Measurements from ENCODE around the gene MAP3K9. TPM values are rescaled to one million over a fixed set of nuclear protein-coding genes. Genes with fewer than 3 reads are reported as not detected.

The MAP3K9 gene
- total RNA-seq, 2 experiments from 2014 or later, result 5.6 to 6.9 TPM

DNA sequence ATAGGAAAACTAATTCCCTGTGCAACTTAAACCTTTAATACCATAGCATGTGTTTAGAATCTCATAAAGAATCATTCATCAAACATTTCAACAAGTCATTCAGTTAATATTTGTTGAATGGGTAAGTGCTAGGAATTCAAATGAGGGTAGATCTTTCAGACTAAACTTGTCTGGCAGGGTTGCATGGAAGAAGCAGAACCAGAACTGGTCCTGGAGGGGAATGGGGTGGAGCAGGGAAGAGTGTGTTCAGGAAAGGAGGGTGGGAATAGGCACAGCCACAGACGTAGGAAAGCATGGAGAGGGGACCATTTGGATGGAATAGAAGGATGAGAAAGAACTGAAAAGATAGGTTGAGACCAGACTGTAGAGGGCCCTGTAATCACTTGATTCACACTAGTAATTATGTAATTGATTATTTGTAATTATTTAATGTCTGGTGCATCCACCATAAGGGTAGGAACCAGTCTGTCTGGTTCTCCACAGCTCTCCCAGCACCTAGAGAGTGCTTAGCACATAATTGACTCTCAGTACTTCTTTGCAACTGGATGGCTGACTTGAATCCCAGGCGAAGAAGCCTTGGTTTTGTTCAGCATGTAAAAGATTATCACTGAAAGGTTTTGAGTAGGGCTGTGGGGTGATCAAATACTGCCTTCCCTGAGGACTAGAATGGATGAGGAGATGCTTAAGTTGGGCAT lies 3.0 kb upstream of the MAP3K9 start:
- H3K9me3 Mint-ChIP-seq, result no peaks in the 10 kb centered on the region
- H3K36me3 Mint-ChIP-seq (ENCODE audit: low read depth), result no peaks in the 10 kb centered on the region
- CTCF ChIA-PET, result no interaction called here
- intact Hi-C loops (cut with micrococcal nuclease), result loop anchor here (10.0 kb wide), 2 partner anchors 397 to 513 kb away; partner anchors contain the start of genes SIPA1L1 and SYNJ2BP
- no peak overlapping the region for H3K4me3 Mint-ChIP-seq
- peaks cover 9% of the 10 kb centered on the region for H3K4me1 Mint-ChIP-seq (ENCODE audit: low read depth)
- DNase-seq, result no peak
- H3K27me3 Mint-ChIP-seq (ENCODE audit: low read depth), result no peaks in the 10 kb centered on the region
- H3K27ac Mint-ChIP-seq, result no peak overlapping the region

DNA sequence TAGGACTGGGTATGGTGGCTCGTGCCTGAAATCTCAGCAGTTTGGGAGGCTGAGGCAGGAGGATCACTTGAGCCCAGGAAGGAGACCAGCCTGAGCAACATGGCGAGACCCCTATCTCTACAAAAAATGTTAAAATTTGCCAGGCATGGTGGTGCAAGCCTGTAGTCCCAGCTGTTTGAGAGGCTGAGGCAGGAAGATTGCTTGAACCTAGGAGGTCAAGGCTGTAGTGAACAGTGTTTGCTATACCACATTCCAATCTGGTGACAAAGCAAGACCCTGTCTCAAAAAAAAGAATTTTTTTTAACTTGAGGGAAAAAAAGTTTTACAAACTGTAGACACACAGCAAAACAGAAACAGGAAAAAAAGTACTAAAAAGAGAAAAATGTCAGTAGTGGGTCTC lies 2.3 kb upstream of the MAP3K9 start:
- CTCF ChIA-PET, result no interaction called here
- H3K27ac Mint-ChIP-seq, result no peak overlapping the region
- no peak overlapping the region for H3K4me3 Mint-ChIP-seq
- DNase-seq, result no peak
- no peaks in the 10 kb centered on the region for H3K27me3 Mint-ChIP-seq (ENCODE audit: low read depth)
- intact Hi-C loops (cut with micrococcal nuclease), result loop anchor here (10.0 kb wide), 2 partner anchors 397 to 513 kb away; partner anchors contain the start of genes SIPA1L1 and SYNJ2BP
- H3K9me3 Mint-ChIP-seq, result no peaks in the 10 kb centered on the region
- no peaks in the 10 kb centered on the region for H3K36me3 Mint-ChIP-seq (ENCODE audit: low read depth)
- peaks cover 9% of the 10 kb centered on the region for H3K4me1 Mint-ChIP-seq (ENCODE audit: low read depth)

DNA sequence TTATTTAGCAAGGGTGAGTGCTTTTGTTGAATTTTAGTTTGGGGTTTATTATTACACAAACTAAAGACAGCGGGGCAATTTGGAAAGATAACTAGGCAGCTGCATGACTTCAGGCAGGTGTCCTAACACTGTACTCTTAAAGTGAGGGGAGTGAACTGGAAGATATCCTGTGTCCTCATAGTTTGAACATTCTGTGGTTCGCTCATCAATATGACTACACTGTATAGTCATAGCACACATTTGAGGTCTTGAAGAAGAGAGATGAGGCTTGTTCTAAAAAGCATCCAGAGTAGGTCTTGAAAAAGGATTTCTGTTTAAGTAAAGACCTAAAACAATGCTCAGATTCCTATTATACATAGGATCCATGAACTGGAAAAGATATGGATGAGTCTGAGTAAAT lies 1.7 kb upstream of the MAP3K9 start:
- Mint-ChIP-seq H3K9me3 (no peaks in the 10 kb centered on the region), H3K27ac (no peak overlapping the region), H3K27me3 (ENCODE audit: low read depth) (no peaks in the 10 kb centered on the region), H3K4me3 (no peak overlapping the region), H3K36me3 (ENCODE audit: low read depth) (no peaks in the 10 kb centered on the region), H3K4me1 (ENCODE audit: low read depth) (peaks cover 9% of the 10 kb centered on the region)
- CTCF ChIA-PET, result no interaction called here
- intact Hi-C loops (cut with micrococcal nuclease), result loop anchor here (10.0 kb wide), 2 partner anchors 396 to 514 kb away; partner anchors contain the start of genes SIPA1L1 and SYNJ2BP
- DNase-seq, result no peak

DNA sequence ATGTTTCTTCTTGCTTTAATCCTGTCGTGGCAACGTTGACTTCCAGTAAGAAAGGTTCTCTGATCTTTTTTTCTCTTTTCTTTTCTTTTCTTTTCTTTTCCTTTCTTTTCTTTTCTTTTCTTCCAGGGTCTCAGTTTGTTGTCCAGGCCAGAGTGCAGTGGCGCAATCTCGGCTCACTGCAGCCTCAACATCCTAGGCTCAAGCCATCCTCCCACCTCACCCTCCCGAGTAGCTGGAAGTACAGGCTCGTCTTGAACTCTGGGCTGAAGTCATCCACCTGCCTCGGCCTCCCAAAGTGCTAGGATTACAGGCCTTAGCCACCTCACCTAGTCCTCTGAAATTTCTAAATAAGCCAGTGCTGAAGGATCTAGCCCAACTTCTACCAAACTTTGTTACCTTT lies 1.3 kb upstream of the MAP3K9 start:
- H3K4me1 Mint-ChIP-seq (ENCODE audit: low read depth), result peaks cover 9% of the 10 kb centered on the region
- no peaks in the 10 kb centered on the region for H3K36me3 Mint-ChIP-seq (ENCODE audit: low read depth)
- CTCF ChIA-PET, result interaction anchor here (2.9 kb wide), 1 partner anchor 7 kb away, joined by 24 read pairs; no protein-coding TSS in a partner anchor
- H3K27ac Mint-ChIP-seq, result no peak overlapping the region
- intact Hi-C loops (cut with micrococcal nuclease), result loop anchor here (10.0 kb wide), 2 partner anchors 396 to 514 kb away; partner anchors contain the start of genes SIPA1L1 and SYNJ2BP
- no peaks in the 10 kb centered on the region for H3K9me3 Mint-ChIP-seq
- no peak overlapping the region for H3K4me3 Mint-ChIP-seq
- no peaks in the 10 kb centered on the region for H3K27me3 Mint-ChIP-seq (ENCODE audit: low read depth)
- no peak for DNase-seq

DNA sequence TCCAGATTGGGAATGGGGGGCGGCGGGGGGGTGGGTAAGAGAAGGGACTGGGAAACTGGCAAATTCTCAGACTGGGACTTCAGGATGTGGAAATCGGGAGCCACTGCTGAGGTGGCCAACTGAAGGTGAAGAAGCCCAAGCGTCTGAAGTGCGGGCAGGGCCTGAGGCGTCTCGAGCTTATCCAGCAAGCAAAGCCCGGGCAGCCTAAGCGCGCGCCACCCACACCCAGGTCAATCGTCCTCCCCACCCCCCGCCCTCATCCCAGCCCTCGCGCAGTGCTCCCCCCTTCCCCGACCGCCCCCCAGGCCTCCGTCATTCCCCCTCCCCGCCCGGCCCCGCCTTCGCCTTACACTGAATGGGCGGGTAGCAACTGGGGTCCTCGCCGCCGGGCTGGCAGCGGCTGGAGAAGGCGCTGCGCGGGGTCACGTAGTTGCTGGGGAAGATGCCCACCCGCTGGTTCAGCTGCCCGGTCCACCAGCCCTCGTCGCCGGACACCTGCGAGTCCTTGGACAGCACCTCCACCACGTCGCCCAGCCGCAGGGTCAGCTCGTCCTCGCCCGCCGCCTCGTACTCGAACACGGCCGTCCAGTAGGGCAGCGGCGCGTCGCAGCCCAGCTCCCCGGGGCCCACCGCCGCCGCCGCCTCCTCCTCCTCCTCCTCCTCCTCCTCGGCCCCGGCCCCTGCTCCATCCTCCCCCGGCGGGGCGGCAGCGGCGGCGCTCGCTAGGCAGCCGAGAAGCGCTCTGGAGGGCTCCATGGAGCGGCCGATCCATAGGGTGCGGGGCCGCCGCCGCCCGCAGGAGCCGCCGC lies 693 bp downstream of the MAP3K9 start:
- H3K36me3 Mint-ChIP-seq (ENCODE audit: low read depth), result no peaks in the 10 kb centered on the region
- H3K4me1 Mint-ChIP-seq (ENCODE audit: low read depth), result peaks cover 9% of the 10 kb centered on the region
- no peak overlapping the region for H3K27ac Mint-ChIP-seq
- no peaks in the 10 kb centered on the region for H3K9me3 Mint-ChIP-seq
- peak; percentile 24 for DNase-seq
- peak overlapping the region; percentile 63 for H3K4me3 Mint-ChIP-seq
- CTCF ChIA-PET, result interaction anchor here (0.8 to 2.9 kb wide), 5 partner anchors 9 to 146 kb away, joined by 3 to 24 read pairs (median 3); no protein-coding TSS in a partner anchor
- intact Hi-C loops (cut with micrococcal nuclease), result loop anchor here (1.0 to 2.0 kb wide), 5 partner anchors 154 to 1042 kb away; partner anchors contain the start of genes COX16, MED6, SRSF5 and TTC9
- no peaks in the 10 kb centered on the region for H3K27me3 Mint-ChIP-seq (ENCODE audit: low read depth)

DNA sequence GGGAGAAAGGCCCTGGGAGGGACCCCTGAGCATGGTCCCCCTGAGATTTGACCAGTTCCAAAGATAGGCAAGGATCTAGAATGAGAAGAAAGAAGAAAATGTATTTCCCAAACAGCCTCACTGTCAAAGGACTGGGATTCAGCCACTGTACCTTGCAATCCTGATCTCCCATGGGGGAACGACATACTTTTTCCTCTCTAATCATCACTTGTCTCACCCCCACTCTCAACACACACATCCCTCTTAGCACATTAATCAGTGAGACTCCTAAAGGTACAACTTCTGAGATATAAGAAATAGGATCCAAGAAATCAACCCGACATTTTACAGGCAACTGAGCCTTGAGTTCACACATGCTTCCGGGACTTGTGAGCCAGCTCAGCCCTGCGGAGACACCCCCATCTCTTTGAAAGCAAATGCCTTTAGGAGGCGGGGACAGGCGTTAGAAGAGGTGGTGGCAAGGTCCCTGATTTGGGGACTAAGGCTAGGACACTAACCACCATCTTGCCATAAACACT lies 1.4 kb downstream of the MAP3K9 start:
- Mint-ChIP-seq H3K27ac (no peak overlapping the region), H3K4me1 (ENCODE audit: low read depth) (peaks cover 13% of the 10 kb centered on the region), H3K36me3 (ENCODE audit: low read depth) (no peaks in the 10 kb centered on the region), H3K9me3 (no peaks in the 10 kb centered on the region), H3K4me3 (peak overlapping the region; percentile 63), H3K27me3 (ENCODE audit: low read depth) (no peaks in the 10 kb centered on the region)
- peak; percentile 74 for DNase-seq
- CTCF ChIA-PET, result interaction anchor here (0.6 to 2.9 kb wide), 2 partner anchors 10 to 238 kb away, joined by 3 to 24 read pairs; no protein-coding TSS in a partner anchor
- intact Hi-C loops (cut with micrococcal nuclease), result loop anchor here (2.0 kb wide), 3 partner anchors 153 to 1041 kb away; partner anchors contain the start of genes COX16 and SRSF5

- no peaks in the 10 kb centered on the region for H3K9me3 Mint-ChIP-seq
- H3K4me1 Mint-ChIP-seq (ENCODE audit: low read depth), result peaks cover 15% of the 10 kb centered on the region
- peaks cover 8% of the 10 kb centered on the region for H3K36me3 Mint-ChIP-seq (ENCODE audit: low read depth)
- H3K4me3 Mint-ChIP-seq, result no peak overlapping the region
- intact Hi-C loops (cut with micrococcal nuclease), result no loop called here
- H3K27me3 Mint-ChIP-seq (ENCODE audit: low read depth), result no peaks in the 10 kb centered on the region
- CTCF ChIA-PET, result interaction anchor here (1.3 kb wide), 1 partner anchor 13 kb away, joined by 4 read pairs; no protein-coding TSS in a partner anchor
- no peak overlapping the region for H3K27ac Mint-ChIP-seq
- no peak for DNase-seq
Observed at GRCh38 chr14:70804556-70805162, 4.7 kb downstream of the MAP3K9 start.

- DNase-seq, result no peak
- CTCF ChIA-PET, result interaction anchor here (1.3 kb wide), 1 partner anchor 14 kb away, joined by 4 read pairs; no protein-coding TSS in a partner anchor
- peaks cover 8% of the 10 kb centered on the region for H3K36me3 Mint-ChIP-seq (ENCODE audit: low read depth)
- peaks cover 15% of the 10 kb centered on the region for H3K4me1 Mint-ChIP-seq (ENCODE audit: low read depth)
- no peak overlapping the region for H3K27ac Mint-ChIP-seq
- no peaks in the 10 kb centered on the region for H3K9me3 Mint-ChIP-seq
- intact Hi-C loops (cut with micrococcal nuclease), result no loop called here
- H3K4me3 Mint-ChIP-seq, result no peak overlapping the region
- no peaks in the 10 kb centered on the region for H3K27me3 Mint-ChIP-seq (ENCODE audit: low read depth)
Observed at GRCh38 chr14:70803321-70804310, 5.7 kb downstream of the MAP3K9 start.

- CTCF ChIA-PET, result interaction anchor here (0.6 kb wide), 1 partner anchor 250 kb away, joined by 3 read pairs; no protein-coding TSS in a partner anchor
- Mint-ChIP-seq H3K27me3 (ENCODE audit: low read depth) (no peaks in the 10 kb centered on the region), H3K36me3 (ENCODE audit: low read depth) (peaks cover 11% of the 10 kb centered on the region), H3K27ac (no peak overlapping the region), H3K9me3 (no peaks in the 10 kb centered on the region), H3K4me1 (ENCODE audit: low read depth) (peaks cover 13% of the 10 kb centered on the region), H3K4me3 (no peak overlapping the region)
- intact Hi-C loops (cut with micrococcal nuclease), result no loop called here
- DNase-seq, result no peak
Observed at GRCh38 chr14:70802379-70802778, 6.9 kb downstream of the MAP3K9 start.

- Mint-ChIP-seq H3K27me3 (ENCODE audit: low read depth) (no peaks in the 10 kb centered on the region), H3K9me3 (no peaks in the 10 kb centered on the region), H3K36me3 (ENCODE audit: low read depth) (peaks cover 11% of the 10 kb centered on the region), H3K27ac (no peak overlapping the region), H3K4me1 (ENCODE audit: low read depth) (peaks cover 13% of the 10 kb centered on the region), H3K4me3 (no peak overlapping the region)
- CTCF ChIA-PET, result no interaction called here
- no peak for DNase-seq
- intact Hi-C loops (cut with micrococcal nuclease), result no loop called here
Observed at GRCh38 chr14:70801836-70802235, 7.5 kb downstream of the MAP3K9 start.

DNA sequence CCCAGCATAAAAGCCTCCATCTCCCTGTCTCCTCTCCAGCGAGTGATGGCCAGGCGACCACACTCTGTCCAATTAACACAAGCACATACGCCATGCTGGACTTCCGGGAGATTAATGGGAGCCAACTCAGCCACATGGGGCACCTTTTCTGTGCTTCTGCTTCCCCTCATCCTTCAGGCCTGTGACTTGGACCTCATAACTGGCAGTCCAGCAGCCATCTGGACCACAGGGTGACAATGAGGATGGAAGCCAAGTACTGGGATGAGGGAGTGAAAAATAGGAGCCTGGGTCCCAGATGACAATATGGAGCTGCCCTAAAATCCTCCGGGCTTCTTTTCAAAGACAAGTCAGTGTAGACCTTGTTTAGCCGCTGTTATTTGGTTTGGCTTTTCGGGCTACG lies 12.8 kb downstream of the MAP3K9 start:
- intact Hi-C loops (cut with micrococcal nuclease), result no loop called here
- H3K9me3 Mint-ChIP-seq, result no peaks in the 10 kb centered on the region
- H3K27me3 Mint-ChIP-seq (ENCODE audit: low read depth), result no peaks in the 10 kb centered on the region
- CTCF ChIA-PET, result no interaction called here
- DNase-seq, result no peak
- H3K4me1 Mint-ChIP-seq (ENCODE audit: low read depth), result no peaks in the 10 kb centered on the region
- H3K27ac Mint-ChIP-seq, result no peak overlapping the region
- H3K36me3 Mint-ChIP-seq (ENCODE audit: low read depth), result peaks cover 11% of the 10 kb centered on the region
- no peak overlapping the region for H3K4me3 Mint-ChIP-seq

Data from activated naive CD4-positive, alpha-beta T cell treated with anti-CD3 and anti-CD28 coated beads for 36 hours (primary cell).